HG02970 (cell line): ENCODE results near the gene USP32.
"Not testable (repeated sequence)": the region's sequence is repeated elsewhere in the genome, so short reads cannot be mapped to it uniquely, and the experiment has no call there.

Source experiments
- ATAC-seq: cut with Tn5 transposase; IDR thresholded peaks from one replicate; pipeline ENCODE4 v1.9.1; 2021; ENCODE audit warnings: mild to moderate bottlenecking, moderate library complexity, moderate number of reproducible peaks; ENCODE audit not compliant: unreplicated experiment, low FRiP score

USP32 gene

GRCh38 chr17:60249290-60249826, 142.6 kb downstream of the USP32 start:
- ATAC-seq: no peak

- ATAC-seq: no peak
These were observed 143.2 kb downstream of the USP32 start for GRCh38 chr17:60248618-60249289.

GRCh38 chr17:60247836-60248461, 144.0 kb downstream of the USP32 start:
- no peak for ATAC-seq

- no peak for ATAC-seq
These were observed 147.3 kb downstream of the USP32 start for GRCh38 chr17:60244656-60245055.

- no peak for ATAC-seq
These were observed 151.6 kb downstream of the USP32 start for GRCh38 chr17:60240290-60240689.

GRCh38 chr17:60231691-60232090, 160.2 kb downstream of the USP32 start:
- ATAC-seq: no peak

- no peak for ATAC-seq
These were observed 160.7 kb downstream of the USP32 start for GRCh38 chr17:60231234-60231633.

- ATAC-seq: no peak
These were observed 161.6 kb downstream of the USP32 start for GRCh38 chr17:60230358-60230757.

- no peak for ATAC-seq
These were observed 162.6 kb downstream of the USP32 start for GRCh38 chr17:60229188-60229802.

- ATAC-seq: not testable (repeated sequence)
These were observed 164.7 kb downstream of the USP32 start for GRCh38 chr17:60227276-60227675.

- ATAC-seq: no peak
These were observed 167.9 kb downstream of the USP32 start for GRCh38 chr17:60224064-60224463.

- ATAC-seq: no peak
These were observed 168.5 kb downstream of the USP32 start for GRCh38 chr17:60223456-60223855.

GRCh38 chr17:60218774-60219173, 173.2 kb downstream of the USP32 start:
- not testable (repeated sequence) for ATAC-seq

- not testable (repeated sequence) for ATAC-seq
These were observed 176.0 kb downstream of the USP32 start for GRCh38 chr17:60215895-60216294.

GRCh38 chr17:60211282-60211681, 180.7 kb downstream of the USP32 start:
- not testable (repeated sequence) for ATAC-seq

GRCh38 chr17:60208302-60208701, 183.6 kb downstream of the USP32 start:
- ATAC-seq: not testable (repeated sequence)

- ATAC-seq: not testable (repeated sequence)
These were observed 186.2 kb downstream of the USP32 start for GRCh38 chr17:60205782-60206181.

GRCh38 chr17:60198630-60199029, 193.3 kb downstream of the USP32 start:
- ATAC-seq: not testable (repeated sequence)

GRCh38 chr17:60194141-60194540, 197.8 kb downstream of the USP32 start:
- ATAC-seq: not testable (repeated sequence)

GRCh38 chr17:60193482-60193881, 198.5 kb downstream of the USP32 start:
- ATAC-seq: no peak

GRCh38 chr17:60193032-60193431, 198.9 kb downstream of the USP32 start:
- ATAC-seq: not testable (repeated sequence)
